ENCODE measurements around the gene TPRKB. TPM values are rescaled to one million over a fixed set of nuclear protein-coding genes. Genes with fewer than 3 reads are reported as not detected.
"Not testable (repeated sequence)": the region's sequence is repeated elsewhere in the genome, so short reads cannot be mapped to it uniquely, and the experiment has no call there.

Gene TPRKB
- total and polyA plus RNA-seq, 3 experiments from 2014 or later: 38.4 to 69.0 (median 38.6) TPM

DNA sequence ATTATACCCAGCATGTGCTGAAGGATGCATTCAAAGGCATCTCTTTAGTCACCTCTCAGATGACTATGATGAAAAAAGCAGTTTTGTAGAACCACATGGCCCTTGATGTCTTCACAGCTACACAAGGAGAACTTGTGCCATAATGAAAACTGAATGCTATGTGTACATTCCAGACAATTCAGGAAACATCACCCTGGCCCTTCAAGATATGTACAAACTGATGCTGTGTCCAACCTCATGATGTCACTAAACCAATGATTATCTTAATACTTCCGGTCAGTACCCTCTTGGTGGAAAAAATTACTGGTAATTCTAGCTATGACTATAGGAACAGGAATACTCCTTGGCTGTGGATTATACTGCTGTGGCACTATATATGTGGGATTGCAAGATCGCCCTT lies 22.8 kb upstream of the TPRKB start:
- POLR2A ChIA-PET: no interaction called here
- Mint-ChIP-seq H3K4me1 (no peaks in the 10 kb centered on the region), H3K27ac (no peak overlapping the region), H3K4me3 (no peak overlapping the region), H3K9me3 (no peaks in the 10 kb centered on the region), H3K27me3 (no peaks in the 10 kb centered on the region), H3K36me3 (peaks cover 5 to 85% (median 18%) of the 10 kb centered on the region in 3 donors)
- H3K27ac ChIP-seq (ENCODE audit: low read depth, low read length): no peak overlapping the region
- H3K4me1 ChIP-seq (ENCODE audit: insufficient read depth, low read length): no peaks in the 10 kb centered on the region
- CTCF ChIA-PET: no interaction called here
- no peaks in the 10 kb centered on the region for H3K9me3 ChIP-seq (ENCODE audit: low read length)
- no peak for DNase-seq
- no peaks in the 10 kb centered on the region for H3K27me3 ChIP-seq (ENCODE audit: insufficient read depth, low read length, poor library complexity, severe bottlenecking)
- peaks cover 22% of the 10 kb centered on the region for H3K36me3 ChIP-seq (ENCODE audit: insufficient read depth, low read length)
- no peak overlapping the region for H3K4me3 ChIP-seq (ENCODE audit: low read length)

- Histone ChIP-seq H3K4me1 (ENCODE audit: insufficient read depth, low read length) (no peaks in the 10 kb centered on the region), H3K27ac (ENCODE audit: low read depth, low read length) (no peak overlapping the region), H3K4me3 (ENCODE audit: low read length) (no peak overlapping the region), H3K27me3 (ENCODE audit: insufficient read depth, low read length, poor library complexity, severe bottlenecking) (no peaks in the 10 kb centered on the region), H3K36me3 (ENCODE audit: insufficient read depth, low read length) (peaks cover 16% of the 10 kb centered on the region), H3K9me3 (ENCODE audit: low read length) (no peaks in the 10 kb centered on the region)
- Mint-ChIP-seq H3K36me3 (peaks cover 5 to 84% (median 21%) of the 10 kb centered on the region in 3 donors), H3K9me3 (peaks cover 0 to 2% (median 0%) of the 10 kb centered on the region in 5 donors), H3K4me1 (no peaks in the 10 kb centered on the region), H3K4me3 (no peak overlapping the region), H3K27me3 (no peaks in the 10 kb centered on the region), H3K27ac (peak overlapping the region in 2 of 8 donors; percentile 17 to 26)
- CTCF ChIA-PET: no interaction called here
- POLR2A ChIA-PET: no interaction called here
- DNase-seq: no peak
These were observed 22.2 kb upstream of the TPRKB start for GRCh38 chr2:73759285-73759764.

- H3K27me3 Mint-ChIP-seq; H3K4me1 ChIP-seq (ENCODE audit: insufficient read depth, low read length); H3K4me3 ChIP-seq (ENCODE audit: low read length); CTCF ChIA-PET; H3K4me3 Mint-ChIP-seq; H3K27me3 ChIP-seq (ENCODE audit: insufficient read depth, low read length, poor library complexity, severe bottlenecking); H3K9me3 ChIP-seq (ENCODE audit: low read length); POLR2A ChIA-PET; H3K9me3 Mint-ChIP-seq; DNase-seq; H3K27ac Mint-ChIP-seq; H3K27ac ChIP-seq (ENCODE audit: low read depth, low read length); H3K4me1 Mint-ChIP-seq: not testable (repeated sequence)
- peaks cover 10% of the 10 kb centered on the region for H3K36me3 ChIP-seq (ENCODE audit: insufficient read depth, low read length)
- H3K36me3 Mint-ChIP-seq: peaks cover 0 to 71% (median 13%) of the 10 kb centered on the region in 3 donors
These were observed 17.2 kb upstream of the TPRKB start for GRCh38 chr2:73754332-73754731.

- peaks cover 0 to 1% (median 0%) of the 10 kb centered on the region in 5 donors for H3K9me3 Mint-ChIP-seq
- H3K36me3 Mint-ChIP-seq: peaks cover 13 to 71% (median 19%) of the 10 kb centered on the region in 3 donors
- CTCF ChIA-PET: no interaction called here
- DNase-seq: no peak
- Histone ChIP-seq H3K4me3 (ENCODE audit: low read length) (no peak overlapping the region), H3K9me3 (ENCODE audit: low read length) (no peaks in the 10 kb centered on the region), H3K4me1 (ENCODE audit: insufficient read depth, low read length) (no peaks in the 10 kb centered on the region), H3K36me3 (ENCODE audit: insufficient read depth, low read length) (peaks cover 9% of the 10 kb centered on the region), H3K27me3 (ENCODE audit: insufficient read depth, low read length, poor library complexity, severe bottlenecking) (no peaks in the 10 kb centered on the region), H3K27ac (ENCODE audit: low read depth, low read length) (no peak overlapping the region)
- no peak overlapping the region for H3K4me3 Mint-ChIP-seq
- H3K27me3 Mint-ChIP-seq: no peaks in the 10 kb centered on the region
- no peaks in the 10 kb centered on the region for H3K4me1 Mint-ChIP-seq
- POLR2A ChIA-PET: no interaction called here
- H3K27ac Mint-ChIP-seq: peak overlapping the region in 2 of 8 donors; percentile 4 to 52
These were observed 12.2 kb upstream of the TPRKB start for GRCh38 chr2:73749314-73749713.

DNA sequence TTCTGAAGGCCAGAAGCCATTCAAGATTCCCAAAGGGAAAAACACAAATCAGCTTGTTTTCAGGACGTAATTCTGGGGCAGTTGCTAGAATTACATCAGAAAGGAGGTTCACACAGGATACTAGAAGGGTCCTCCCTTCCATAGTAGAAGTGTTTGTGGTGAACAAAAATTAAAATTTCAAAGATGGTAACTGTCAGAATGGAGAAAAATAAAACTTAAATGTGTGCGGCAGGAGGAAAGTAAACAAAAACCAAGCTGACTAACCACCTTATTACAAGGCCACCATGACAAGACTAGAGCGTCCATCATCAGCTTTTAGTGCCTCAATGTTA lies 9.7 kb upstream of the TPRKB start:
- no peaks in the 10 kb centered on the region for H3K4me1 ChIP-seq (ENCODE audit: insufficient read depth, low read length)
- Mint-ChIP-seq H3K4me3 (no peak overlapping the region), H3K9me3 (peaks cover 0 to 1% (median 0%) of the 10 kb centered on the region in 5 donors), H3K36me3 (peaks cover 9 to 65% (median 23%) of the 10 kb centered on the region in 3 donors), H3K27me3 (no peaks in the 10 kb centered on the region), H3K4me1 (no peaks in the 10 kb centered on the region), H3K27ac (peak overlapping the region in 1 of 8 donors; percentile 27)
- H3K27me3 ChIP-seq (ENCODE audit: insufficient read depth, low read length, poor library complexity, severe bottlenecking): no peaks in the 10 kb centered on the region
- POLR2A ChIA-PET: no interaction called here
- peaks cover 3% of the 10 kb centered on the region for H3K36me3 ChIP-seq (ENCODE audit: insufficient read depth, low read length)
- no peak overlapping the region for H3K4me3 ChIP-seq (ENCODE audit: low read length)
- no peaks in the 10 kb centered on the region for H3K9me3 ChIP-seq (ENCODE audit: low read length)
- no peak overlapping the region for H3K27ac ChIP-seq (ENCODE audit: low read depth, low read length)
- no peak for DNase-seq
- CTCF ChIA-PET: no interaction called here

DNA sequence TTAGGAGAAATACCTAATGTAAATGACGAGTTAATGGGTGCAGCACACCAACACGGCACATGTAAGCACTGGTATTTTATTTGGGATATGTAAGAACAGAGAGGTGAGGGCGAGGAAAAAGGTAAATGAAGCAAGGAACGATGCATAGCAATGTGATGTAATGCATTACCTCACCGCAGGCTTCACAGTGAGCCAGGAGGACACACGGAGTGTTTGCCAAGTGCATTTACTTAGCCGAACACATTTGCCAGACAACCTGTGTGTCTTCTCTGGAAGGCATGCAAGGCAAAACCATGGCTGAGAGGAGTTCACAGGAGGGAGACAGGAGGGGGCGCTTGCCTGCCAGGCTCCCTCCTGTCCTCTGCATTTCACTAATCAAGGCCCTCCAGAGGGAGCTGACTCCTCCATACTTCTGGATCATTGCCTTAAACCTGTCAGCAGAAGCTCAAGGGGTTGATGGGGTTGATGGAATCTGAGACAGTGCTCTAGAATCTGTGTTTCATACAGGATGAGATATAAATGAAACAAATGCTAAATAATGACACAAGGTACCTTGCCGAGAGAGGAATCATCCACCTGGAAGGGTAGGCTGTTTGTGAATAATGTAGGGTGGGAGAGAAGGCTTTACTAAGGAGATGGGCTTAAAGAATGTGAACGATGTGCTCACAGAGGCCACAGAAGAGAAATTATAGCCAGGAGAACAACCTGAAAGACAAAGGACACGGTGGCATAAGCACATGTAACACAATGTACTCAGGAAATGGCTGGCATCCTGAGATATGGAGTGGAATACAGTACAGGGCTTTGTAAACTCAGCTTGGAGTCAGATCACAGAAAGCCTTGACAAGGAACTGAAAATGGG lies 9.1 kb upstream of the TPRKB start:
- Mint-ChIP-seq H3K4me3 (no peak overlapping the region), H3K9me3 (peaks cover 0 to 1% (median 0%) of the 10 kb centered on the region in 5 donors), H3K4me1 (no peaks in the 10 kb centered on the region), H3K27me3 (no peaks in the 10 kb centered on the region), H3K36me3 (peaks cover 14 to 69% (median 23%) of the 10 kb centered on the region in 3 donors), H3K27ac (no peak overlapping the region)
- no peaks in the 10 kb centered on the region for H3K27me3 ChIP-seq (ENCODE audit: insufficient read depth, low read length, poor library complexity, severe bottlenecking)
- POLR2A ChIA-PET: no interaction called here
- DNase-seq: no peak
- no peaks in the 10 kb centered on the region for H3K9me3 ChIP-seq (ENCODE audit: low read length)
- CTCF ChIA-PET: no interaction called here
- H3K4me3 ChIP-seq (ENCODE audit: low read length): no peak overlapping the region
- H3K27ac ChIP-seq (ENCODE audit: low read depth, low read length): no peak overlapping the region
- no peaks in the 10 kb centered on the region for H3K4me1 ChIP-seq (ENCODE audit: insufficient read depth, low read length)
- H3K36me3 ChIP-seq (ENCODE audit: insufficient read depth, low read length): no peaks in the 10 kb centered on the region

- no peaks in the 10 kb centered on the region for H3K9me3 Mint-ChIP-seq
- no peaks in the 10 kb centered on the region for H3K27me3 ChIP-seq (ENCODE audit: insufficient read depth, low read length, poor library complexity, severe bottlenecking)
- POLR2A ChIA-PET: no interaction called here
- no peaks in the 10 kb centered on the region for H3K27me3 Mint-ChIP-seq
- CTCF ChIA-PET: no interaction called here
- H3K9me3 ChIP-seq (ENCODE audit: low read length): no peaks in the 10 kb centered on the region
- H3K27ac Mint-ChIP-seq: peak overlapping the region in 1 of 8 donors; percentile 8
- H3K4me1 ChIP-seq (ENCODE audit: insufficient read depth, low read length): peaks cover 14% of the 10 kb centered on the region
- no peaks in the 10 kb centered on the region for H3K36me3 ChIP-seq (ENCODE audit: insufficient read depth, low read length)
- H3K4me3 Mint-ChIP-seq: no peak overlapping the region
- no peak overlapping the region for H3K27ac ChIP-seq (ENCODE audit: low read depth, low read length)
- peaks cover 21 to 24% (median 23%) of the 10 kb centered on the region in 3 donors for H3K4me1 Mint-ChIP-seq
- DNase-seq: no peak
- H3K36me3 Mint-ChIP-seq: peaks cover 11 to 43% (median 12%) of the 10 kb centered on the region in 3 donors
- no peak overlapping the region for H3K4me3 ChIP-seq (ENCODE audit: low read length)
These were observed 3.6 kb upstream of the TPRKB start for GRCh38 chr2:73740767-73741166.

- H3K27ac Mint-ChIP-seq: peak overlapping the region in 2 of 8 donors; percentile 44 to 47
- no peaks in the 10 kb centered on the region for H3K9me3 Mint-ChIP-seq
- Histone ChIP-seq H3K4me3 (ENCODE audit: low read length) (no peak overlapping the region), H3K27ac (ENCODE audit: low read depth, low read length) (no peak overlapping the region), H3K9me3 (ENCODE audit: low read length) (no peaks in the 10 kb centered on the region), H3K4me1 (ENCODE audit: insufficient read depth, low read length) (peaks cover 18% of the 10 kb centered on the region), H3K36me3 (ENCODE audit: insufficient read depth, low read length) (peaks cover 3% of the 10 kb centered on the region), H3K27me3 (ENCODE audit: insufficient read depth, low read length, poor library complexity, severe bottlenecking) (no peaks in the 10 kb centered on the region)
- H3K4me1 Mint-ChIP-seq: peaks cover 24 to 26% (median 25%) of the 10 kb centered on the region in 3 donors
- ChIA-PET CTCF (no interaction called here), POLR2A (no interaction called here)
- H3K36me3 Mint-ChIP-seq: peaks cover 4 to 33% (median 8%) of the 10 kb centered on the region in 3 donors
- H3K4me3 Mint-ChIP-seq: peak overlapping the region in 2 of 7 donors; percentile 13 to 63
- no peaks in the 10 kb centered on the region for H3K27me3 Mint-ChIP-seq
- no peak for DNase-seq
These were observed 2.0 kb upstream of the TPRKB start for GRCh38 chr2:73739101-73739500.
